WTC11 (cell line): ENCODE results near the gene KRT79. TPM values are rescaled to one million over a fixed set of nuclear protein-coding genes. Genes with fewer than 3 reads are reported as not detected.

Experiments used
- ATAC-seq: fragments of 200-7000 bp; cut with Tn5 transposase; 2 replicates; pipeline ENCODE4 v1.10.0; 2021; ENCODE audit warnings: mild to moderate bottlenecking, moderate library complexity
- CTCF ChIA-PET: fragments of 300-600 bp; sonication (Branson Sonifier 250); formaldehyde crosslinking; loops from one replicate; lab custom pipeline; 2021; ENCODE audit warnings: antibody characterized with exemption; lab: Charles Lee
- POLR2A ChIA-PET: fragments of 350-600 bp; sonication (Branson Sonifier 250); formaldehyde crosslinking; loops from one replicate; lab custom pipeline; 2021; ENCODE audit warnings: antibody characterized with exemption; lab: Charles Lee
- DNase-seq: peaks from one replicate; pipeline ENCODE4 v3.0.0; 2021; ENCODE audit warnings: low spot score
- H3K27ac Mint-ChIP-seq: 2 replicates; pipeline ENCODE4 v1.8.0; 2021; ENCODE audit warnings: mixed read lengths
- H3K27me3 Mint-ChIP-seq: 2 replicates; pipeline ENCODE4 v1.8.0; 2021; ENCODE audit warnings: low read depth, mild to moderate bottlenecking, moderate library complexity, mixed read lengths
- H3K36me3 Mint-ChIP-seq: 2 replicates; pipeline ENCODE4 v1.8.0; 2021; ENCODE audit warnings: mixed read lengths
- H3K4me1 Mint-ChIP-seq: 2 replicates; pipeline ENCODE4 v1.8.0; 2022; ENCODE audit warnings: mixed read lengths
- H3K4me3 Mint-ChIP-seq: 2 replicates; pipeline ENCODE4 v1.8.0; 2021; ENCODE audit warnings: mild to moderate bottlenecking, moderate library complexity, mixed read lengths
- H3K9me3 Mint-ChIP-seq: 2 replicates; pipeline ENCODE4 v1.8.0; 2021; ENCODE audit warnings: mixed read lengths
- AFF4 ChIP-seq: sonication (generic); formaldehyde crosslinking; IDR thresholded peaks from 2 replicates; pipeline ENCODE4 v1.8.1; 2023; ENCODE audit warnings: mild to moderate bottlenecking, missing genetic modification reagents, borderline replicate concordance
- ATF1 ChIP-seq: sonication (generic); formaldehyde crosslinking; IDR thresholded peaks from 2 replicates; pipeline ENCODE4 v1.8.1; 2023; ENCODE audit warnings: mild to moderate bottlenecking, moderate library complexity, missing genetic modification reagents
- E2F5 ChIP-seq: sonication (generic); formaldehyde crosslinking; IDR thresholded peaks from 2 replicates; pipeline ENCODE4 v1.8.1; 2022; ENCODE audit warnings: mild to moderate bottlenecking, moderate library complexity, missing genetic modification reagents
- EMX1 ChIP-seq: fragments of 250-450 bp; sonication (Bioruptor Pico); IDR thresholded peaks from 2 replicates; pipeline ENCODE4 v1.8.0; 2021; ENCODE audit warnings: mild to moderate bottlenecking
- FOXK1 ChIP-seq: sonication (generic); formaldehyde crosslinking; IDR thresholded peaks from 2 replicates; pipeline ENCODE4 v1.8.0; 2022; ENCODE audit warnings: mild to moderate bottlenecking, moderate library complexity, missing genetic modification reagents
- MAX ChIP-seq: sonication (generic); formaldehyde crosslinking; IDR thresholded peaks from 2 replicates; pipeline ENCODE4 v1.8.0; 2022; ENCODE audit warnings: mild to moderate bottlenecking, missing genetic modification reagents
- MLX ChIP-seq: sonication (generic); formaldehyde crosslinking; IDR thresholded peaks from 2 replicates; pipeline ENCODE4 v1.8.1; 2023; ENCODE audit warnings: mild to moderate bottlenecking, missing genetic modification reagents, moderate library complexity
- RORB ChIP-seq: fragments of 250-450 bp; sonication (Bioruptor Pico); IDR thresholded peaks from 2 replicates; pipeline ENCODE4 v1.9.0; 2021; ENCODE audit warnings: mild to moderate bottlenecking
- SOX15 ChIP-seq: fragments of 250-450 bp; sonication (Bioruptor Pico); IDR thresholded peaks from 2 replicates; pipeline ENCODE4 v1.9.0; 2021; ENCODE audit warnings: mild to moderate bottlenecking
- TEAD1 ChIP-seq: sonication (generic); formaldehyde crosslinking; IDR thresholded peaks from 2 replicates; pipeline ENCODE4 v1.8.0; 2022; ENCODE audit warnings: mild to moderate bottlenecking, missing genetic modification reagents
- ZMAT4 ChIP-seq: fragments of 250-450 bp; sonication (Bioruptor Pico); IDR thresholded peaks from 2 replicates; pipeline ENCODE4 v1.9.0; 2021; ENCODE audit warnings: mild to moderate bottlenecking
- ZNF219 ChIP-seq: sonication (generic); formaldehyde crosslinking; IDR thresholded peaks from 2 replicates; pipeline ENCODE4 v1.8.0; 2023; ENCODE audit warnings: missing genetic modification reagents, mild to moderate bottlenecking, borderline replicate concordance
- ZNF281 ChIP-seq: sonication (generic); formaldehyde crosslinking; IDR thresholded peaks from 2 replicates; pipeline ENCODE4 v1.8.0; 2023; ENCODE audit warnings: mild to moderate bottlenecking, missing genetic modification reagents
- ZNF317 ChIP-seq: sonication (generic); formaldehyde crosslinking; IDR thresholded peaks from 2 replicates; pipeline ENCODE4 v1.8.1; 2023; ENCODE audit warnings: low read depth, mild to moderate bottlenecking, moderate library complexity, missing genetic modification reagents, borderline replicate concordance
- ZNF416 ChIP-seq: fragments of 250-450 bp; sonication (Bioruptor Pico); IDR thresholded peaks from 2 replicates; pipeline ENCODE4 v1.9.0; 2021; ENCODE audit warnings: mild to moderate bottlenecking, inconsistent platforms
- ZNF532 ChIP-seq: fragments of 250-450 bp; sonication (Bioruptor Pico); IDR thresholded peaks from 2 replicates; pipeline ENCODE4 v1.9.0; 2021; ENCODE audit warnings: mild to moderate bottlenecking, borderline replicate concordance
- total RNA-seq: library from RNA; stranded (reverse); gene quantifications from 3 replicates; pipeline ENCODE4 v1.2.3, GENCODE V29; 2021

Gene KRT79
- total RNA-seq, 1 experiment from 2014 or later: not detected

- no peak for TF ChIP-seq ZNF219
- TF ChIP-seq MAX (CRISPR knock-in tag): no peak
These were observed 9.2 kb downstream of the KRT79 start (continued) for GRCh38 chr12:52824741-52825410.

GRCh38 chr12:52823761-52824450, 10.2 kb downstream of the KRT79 start:
- no peaks in the 10 kb centered on the region; the same call in 1 of the 2 replicates for H3K27me3 Mint-ChIP-seq
- ChIA-PET CTCF (interaction anchor here (0.9 kb wide), 1 partner anchor 157 kb away, joined by 4 read pairs; no protein-coding TSS in a partner anchor), POLR2A (interaction anchor here (0.6 kb wide), 1 partner anchor 19 kb away, joined by 3 read pairs; no protein-coding TSS in a partner anchor)
- DNase-seq: no peak
- no peak for TF ChIP-seq ZNF532 (CRISPR knock-in tag)
- no peak for TF ChIP-seq FOXK1 (CRISPR knock-in tag)
- TF ChIP-seq ZMAT4: no peak
- no peak for TF ChIP-seq TEAD1 (CRISPR knock-in tag)
- no peak for TF ChIP-seq AFF4
- TF ChIP-seq RORB (CRISPR knock-in tag): no peak
- TF ChIP-seq SOX15 (CRISPR knock-in tag): no peak
- no peak overlapping the region for H3K4me3 Mint-ChIP-seq
- H3K27ac Mint-ChIP-seq: no peak overlapping the region
- H3K36me3 Mint-ChIP-seq: no peaks in the 10 kb centered on the region
- H3K9me3 Mint-ChIP-seq: peaks cover 6% of the 10 kb centered on the region
- H3K4me1 Mint-ChIP-seq: peaks cover 7% of the 10 kb centered on the region
- ATAC-seq: no peak

GRCh38 chr12:52822771-52823510, 11.2 kb downstream of the KRT79 start:
- H3K36me3 Mint-ChIP-seq: no peaks in the 10 kb centered on the region
- no peak overlapping the region for H3K4me3 Mint-ChIP-seq
- peaks cover 6% of the 10 kb centered on the region for H3K9me3 Mint-ChIP-seq
- H3K4me1 Mint-ChIP-seq: peaks cover 7% of the 10 kb centered on the region
- H3K27me3 Mint-ChIP-seq: no peaks in the 10 kb centered on the region; the same call in 1 of the 2 replicates
- ChIA-PET POLR2A (no interaction called here), CTCF (interaction anchor here (1.0 to 1.3 kb wide), 3 partner anchors 33 to 576 kb away, joined by 3 read pairs; no protein-coding TSS in a partner anchor)
- no peak for ATAC-seq
- DNase-seq: no peak
- no peak overlapping the region for H3K27ac Mint-ChIP-seq
- no peak for TF ChIP-seq MLX (CRISPR knock-in tag)
- no peak for TF ChIP-seq ZNF219
- no peak for TF ChIP-seq ATF1 (CRISPR knock-in tag)
- no peak for TF ChIP-seq SOX15 (CRISPR knock-in tag)
- no peak for TF ChIP-seq ZNF317
- TF ChIP-seq ZNF416: no peak
- no peak for TF ChIP-seq E2F5 (CRISPR knock-in tag)
- no peak for TF ChIP-seq ZNF281 (CRISPR knock-in tag)
- TF ChIP-seq EMX1: no peak
